ENCODE measurements around the gene CFD. TPM values are rescaled to one million over a fixed set of nuclear protein-coding genes. Genes with fewer than 3 reads are reported as not detected.

Gene CFD
- total and polyA plus RNA-seq, 2 experiments from 2014 or later = 0.90 to 4.7 TPM

DNA sequence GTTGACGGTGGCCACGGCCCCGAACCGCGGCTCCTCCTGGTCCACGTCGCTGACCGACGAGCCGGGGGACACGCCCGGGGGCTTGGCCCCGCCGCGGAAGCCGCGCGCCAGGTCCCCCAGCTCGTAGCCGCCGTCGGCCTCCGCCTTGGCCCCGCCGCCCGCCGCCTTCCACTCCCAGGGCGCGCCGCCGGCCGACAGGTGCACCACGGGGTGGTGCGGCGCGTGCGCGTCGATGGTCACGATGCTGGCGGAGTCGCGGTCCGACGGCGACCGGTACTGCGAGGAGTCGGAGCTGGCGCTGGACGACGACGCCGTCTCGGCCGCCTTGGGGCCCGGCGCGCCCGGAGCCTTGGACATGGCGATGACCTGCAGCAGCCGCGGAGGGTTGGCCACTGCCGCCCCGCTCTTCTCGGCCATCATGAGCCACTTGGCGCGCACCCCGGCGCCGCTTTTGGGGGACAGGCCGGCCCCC lies 46.7 kb upstream of the CFD start:
- Histone ChIP-seq H3K36me3 (ENCODE audit: insufficient read depth) (peaks cover 29% of the 10 kb centered on the region), H3K27ac (ENCODE audit: low read depth) (no peak overlapping the region), H3K4me3 (no peak overlapping the region), H3F3A (replicated peaks; ENCODE audit: low read depth) (peaks cover 42% of the 10 kb centered on the region), H3K9me2 (ENCODE audit: insufficient read depth) (0 out of 2 replicates have a peak, but pooled peaks cover 4% of the 10 kb centered on the region), H3K4me1 (ENCODE audit: insufficient read depth) (no peaks in the 10 kb centered on the region; the same call in 1 of the 2 replicates), H2AFZ (no peak overlapping the region), H3K79me2 (replicated peaks; ENCODE audit: insufficient read depth) (peaks cover 11% of the 10 kb centered on the region), H3K4me2 (no peak overlapping the region), H3K27me3 (ENCODE audit: insufficient read depth) (no peaks in the 10 kb centered on the region), H4K20me1 (replicated peaks; ENCODE audit: insufficient read depth) (peaks cover 22% of the 10 kb centered on the region)
- Mint-ChIP-seq H3K4me3 (no peak overlapping the region), H3K9me3 (peaks cover 2% of the 10 kb centered on the region; the same call in 2 of the 3 replicates), H3K36me3 (ENCODE audit: low read depth) (peaks cover 64% of the 10 kb centered on the region), H3K4me1 (0 out of 3 replicates have a peak, but pooled peaks cover 2% of the 10 kb centered on the region), H3K27ac (no peak overlapping the region), H3K27me3 (ENCODE audit: insufficient read depth, low read depth, poor library complexity) (peaks cover 28% of the 10 kb centered on the region)
- DNase-seq (ENCODE audit: low spot score) (peak; percentile 36), ATAC-seq (peak; percentile 6)
- TF ChIP-seq, protein P1, sequence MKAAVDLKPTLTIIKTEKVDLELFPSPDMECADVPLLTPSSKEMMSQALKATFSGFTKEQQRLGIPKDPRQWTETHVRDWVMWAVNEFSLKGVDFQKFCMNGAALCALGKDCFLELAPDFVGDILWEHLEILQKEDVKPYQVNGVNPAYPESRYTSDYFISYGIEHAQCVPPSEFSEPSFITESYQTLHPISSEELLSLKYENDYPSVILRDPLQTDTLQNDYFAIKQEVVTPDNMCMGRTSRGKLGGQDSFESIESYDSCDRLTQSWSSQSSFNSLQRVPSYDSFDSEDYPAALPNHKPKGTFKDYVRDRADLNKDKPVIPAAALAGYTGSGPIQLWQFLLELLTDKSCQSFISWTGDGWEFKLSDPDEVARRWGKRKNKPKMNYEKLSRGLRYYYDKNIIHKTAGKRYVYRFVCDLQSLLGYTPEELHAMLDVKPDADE (IDR thresholded peaks at IDR 0.05) = no peak
- TF ChIP-seq NANOG (IDR thresholded peaks at IDR 0.05; ENCODE audit: borderline replicate concordance) (no peak), EZH2 (IDR thresholded peaks at IDR 0.05; ENCODE audit: low read depth, unreplicated experiment) (no peak)

DNA sequence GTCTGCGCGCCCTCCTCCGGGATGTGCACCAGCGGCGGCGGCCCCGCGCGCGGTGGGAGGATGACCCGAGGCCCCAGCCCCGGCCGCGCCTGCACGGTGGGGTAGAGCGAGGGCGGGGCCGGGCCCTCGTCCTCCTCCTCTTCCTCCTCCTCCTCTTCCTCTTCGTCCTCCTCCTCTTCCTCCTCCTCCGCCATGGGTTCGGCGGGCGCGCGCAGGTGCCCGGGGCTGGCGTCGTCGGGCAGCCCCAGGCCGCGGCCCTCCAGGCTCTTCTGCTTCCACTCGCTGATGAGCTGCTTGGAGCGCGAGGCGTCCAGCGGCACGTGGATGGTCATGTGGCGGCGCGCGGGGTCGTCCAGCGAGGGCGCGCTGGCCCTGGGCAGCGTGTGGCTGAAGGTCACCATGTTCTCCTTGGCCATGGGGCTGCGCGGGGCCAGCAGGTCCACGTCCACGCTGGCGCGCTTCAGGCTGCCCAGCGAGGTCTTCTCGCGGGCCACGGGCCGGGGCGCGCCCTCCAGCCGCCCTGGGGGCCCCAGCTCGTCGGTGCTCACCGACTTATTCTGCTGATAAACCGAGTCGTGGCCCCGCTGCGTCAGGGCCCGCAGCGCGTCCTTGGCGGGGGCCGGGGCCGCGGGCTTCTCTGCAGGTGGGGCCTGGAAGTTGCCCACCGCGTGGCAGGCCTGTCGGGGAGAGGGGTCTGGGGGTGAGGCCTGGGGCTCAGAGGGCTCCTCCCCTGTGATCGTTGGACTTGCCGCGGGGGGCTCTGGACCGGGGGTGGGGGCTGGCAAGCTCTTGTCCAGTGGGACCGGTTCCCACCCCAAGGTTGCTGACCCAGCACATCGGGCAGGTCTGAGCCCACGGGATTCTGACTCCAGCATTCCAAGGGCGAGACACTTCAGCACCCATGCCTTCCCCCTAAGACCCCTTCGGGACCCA lies 46.0 kb upstream of the CFD start:
- H3K4me1 Mint-ChIP-seq = no peaks in the 10 kb centered on the region
- Histone ChIP-seq H3K9me2 (ENCODE audit: insufficient read depth) (0 out of 2 replicates have a peak, but pooled peaks cover 4% of the 10 kb centered on the region), H3K27me3 (ENCODE audit: insufficient read depth) (no peaks in the 10 kb centered on the region), H3K4me2 (no peak overlapping the region), H3K4me1 (ENCODE audit: insufficient read depth) (no peaks in the 10 kb centered on the region; the same call in 1 of the 2 replicates), H3K36me3 (ENCODE audit: insufficient read depth) (peaks cover 25% of the 10 kb centered on the region), H3K4me3 (no peak overlapping the region), H3K27ac (ENCODE audit: low read depth) (no peak overlapping the region), H4K20me1 (replicated peaks; ENCODE audit: insufficient read depth) (peaks cover 19% of the 10 kb centered on the region), H2AFZ (no peak overlapping the region), H3K79me2 (replicated peaks; ENCODE audit: insufficient read depth) (peaks cover 8% of the 10 kb centered on the region; the same call in 1 of the 2 replicates), H3F3A (replicated peaks; ENCODE audit: low read depth) (peaks cover 38% of the 10 kb centered on the region)
- H3K27me3 Mint-ChIP-seq (ENCODE audit: insufficient read depth, low read depth, poor library complexity) = peaks cover 26% of the 10 kb centered on the region
- peaks cover 60% of the 10 kb centered on the region for H3K36me3 Mint-ChIP-seq (ENCODE audit: low read depth)
- peaks cover 2% of the 10 kb centered on the region; the same call in 2 of the 3 replicates for H3K9me3 Mint-ChIP-seq
- H3K27ac Mint-ChIP-seq = no peak overlapping the region
- DNase-seq (ENCODE audit: low spot score) (peak; percentile 33), ATAC-seq (peak; percentile 12)
- H3K4me3 Mint-ChIP-seq = no peak overlapping the region
- TF ChIP-seq, protein P2, sequence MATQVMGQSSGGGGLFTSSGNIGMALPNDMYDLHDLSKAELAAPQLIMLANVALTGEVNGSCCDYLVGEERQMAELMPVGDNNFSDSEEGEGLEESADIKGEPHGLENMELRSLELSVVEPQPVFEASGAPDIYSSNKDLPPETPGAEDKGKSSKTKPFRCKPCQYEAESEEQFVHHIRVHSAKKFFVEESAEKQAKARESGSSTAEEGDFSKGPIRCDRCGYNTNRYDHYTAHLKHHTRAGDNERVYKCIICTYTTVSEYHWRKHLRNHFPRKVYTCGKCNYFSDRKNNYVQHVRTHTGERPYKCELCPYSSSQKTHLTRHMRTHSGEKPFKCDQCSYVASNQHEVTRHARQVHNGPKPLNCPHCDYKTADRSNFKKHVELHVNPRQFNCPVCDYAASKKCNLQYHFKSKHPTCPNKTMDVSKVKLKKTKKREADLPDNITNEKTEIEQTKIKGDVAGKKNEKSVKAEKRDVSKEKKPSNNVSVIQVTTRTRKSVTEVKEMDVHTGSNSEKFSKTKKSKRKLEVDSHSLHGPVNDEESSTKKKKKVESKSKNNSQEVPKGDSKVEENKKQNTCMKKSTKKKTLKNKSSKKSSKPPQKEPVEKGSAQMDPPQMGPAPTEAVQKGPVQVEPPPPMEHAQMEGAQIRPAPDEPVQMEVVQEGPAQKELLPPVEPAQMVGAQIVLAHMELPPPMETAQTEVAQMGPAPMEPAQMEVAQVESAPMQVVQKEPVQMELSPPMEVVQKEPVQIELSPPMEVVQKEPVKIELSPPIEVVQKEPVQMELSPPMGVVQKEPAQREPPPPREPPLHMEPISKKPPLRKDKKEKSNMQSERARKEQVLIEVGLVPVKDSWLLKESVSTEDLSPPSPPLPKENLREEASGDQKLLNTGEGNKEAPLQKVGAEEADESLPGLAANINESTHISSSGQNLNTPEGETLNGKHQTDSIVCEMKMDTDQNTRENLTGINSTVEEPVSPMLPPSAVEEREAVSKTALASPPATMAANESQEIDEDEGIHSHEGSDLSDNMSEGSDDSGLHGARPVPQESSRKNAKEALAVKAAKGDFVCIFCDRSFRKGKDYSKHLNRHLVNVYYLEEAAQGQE (IDR thresholded peaks at IDR 0.05; ENCODE audit: unreplicated experiment) = no peak
- no peak for TF ChIP-seq EZH2phosphoT487 (IDR thresholded peaks at IDR 0.05; ENCODE audit: unreplicated experiment)
- TF ChIP-seq, protein P3, sequence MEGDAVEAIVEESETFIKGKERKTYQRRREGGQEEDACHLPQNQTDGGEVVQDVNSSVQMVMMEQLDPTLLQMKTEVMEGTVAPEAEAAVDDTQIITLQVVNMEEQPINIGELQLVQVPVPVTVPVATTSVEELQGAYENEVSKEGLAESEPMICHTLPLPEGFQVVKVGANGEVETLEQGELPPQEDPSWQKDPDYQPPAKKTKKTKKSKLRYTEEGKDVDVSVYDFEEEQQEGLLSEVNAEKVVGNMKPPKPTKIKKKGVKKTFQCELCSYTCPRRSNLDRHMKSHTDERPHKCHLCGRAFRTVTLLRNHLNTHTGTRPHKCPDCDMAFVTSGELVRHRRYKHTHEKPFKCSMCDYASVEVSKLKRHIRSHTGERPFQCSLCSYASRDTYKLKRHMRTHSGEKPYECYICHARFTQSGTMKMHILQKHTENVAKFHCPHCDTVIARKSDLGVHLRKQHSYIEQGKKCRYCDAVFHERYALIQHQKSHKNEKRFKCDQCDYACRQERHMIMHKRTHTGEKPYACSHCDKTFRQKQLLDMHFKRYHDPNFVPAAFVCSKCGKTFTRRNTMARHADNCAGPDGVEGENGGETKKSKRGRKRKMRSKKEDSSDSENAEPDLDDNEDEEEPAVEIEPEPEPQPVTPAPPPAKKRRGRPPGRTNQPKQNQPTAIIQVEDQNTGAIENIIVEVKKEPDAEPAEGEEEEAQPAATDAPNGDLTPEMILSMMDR (conservative IDR thresholded peaks at IDR 0.05; ENCODE audit: low read depth in 2 of 2) = no peak
- no peak for TF ChIP-seq NANOG (IDR thresholded peaks at IDR 0.05; ENCODE audit: borderline replicate concordance)
- TF ChIP-seq STAT1 (IDR thresholded peaks at IDR 0.05; ENCODE audit: unreplicated experiment) = no peak
- TF ChIP-seq, protein P1 (IDR thresholded peaks at IDR 0.05) = no peak
- no peak for TF ChIP-seq POLR2AphosphoS5 (IDR thresholded peaks at IDR 0.05; ENCODE audit: low read depth)

All from GM23338 (cell line).